HG03159 (cell line): ENCODE measurements around the gene SF3B5.
"Not testable (repeated sequence)": the region's sequence is repeated elsewhere in the genome, so short reads cannot be mapped to it uniquely, and the experiment has no call there.

ENCODE experiments used
- ATAC-seq: cut with Tn5 transposase; IDR thresholded peaks from one replicate; pipeline ENCODE4 v1.9.1; 2021; ENCODE audit warnings: mild to moderate bottlenecking, moderate library complexity; ENCODE audit not compliant: unreplicated experiment

SF3B5 gene

DNA sequence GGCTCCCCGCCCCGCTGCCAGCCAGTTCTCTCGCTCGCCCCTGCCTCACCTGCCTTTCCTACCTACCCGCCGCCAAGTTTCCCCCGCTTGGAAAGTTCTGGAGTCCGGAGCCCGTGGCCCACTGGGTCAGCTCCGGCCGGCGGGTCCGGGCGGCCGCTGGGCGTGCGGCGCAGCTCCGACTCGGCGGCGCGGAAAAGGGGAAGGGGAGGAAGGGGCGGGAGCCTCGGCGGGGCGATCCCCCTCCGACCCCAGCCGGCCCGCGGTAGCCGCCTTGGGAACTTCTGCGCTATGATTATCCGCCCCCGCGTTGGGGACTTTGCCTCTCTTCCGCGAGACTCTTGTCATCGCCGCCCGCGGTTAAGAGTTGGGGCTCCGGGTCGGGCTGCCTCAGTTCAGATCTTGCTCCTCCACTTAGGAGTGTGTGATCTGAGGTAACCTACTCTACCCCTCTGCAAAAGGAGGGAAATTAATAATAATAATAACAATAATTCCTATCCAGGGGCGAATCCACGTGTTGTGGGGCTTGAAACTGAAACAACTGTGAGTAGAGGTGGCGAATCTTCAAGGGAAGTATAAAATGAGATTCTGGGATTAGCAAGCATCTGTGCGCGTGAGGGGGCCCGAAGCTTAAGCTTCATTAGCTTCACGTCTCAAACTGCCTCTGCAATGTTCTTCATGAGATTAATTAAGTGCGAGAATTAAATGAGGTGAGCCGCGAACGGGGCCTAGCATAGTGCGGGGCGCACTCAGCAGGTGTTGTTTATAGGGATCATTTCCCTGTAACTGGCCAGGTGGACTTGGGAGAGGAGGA, 30.8 kb downstream of the SF3B5 start:
- peak; percentile 22 for ATAC-seq

DNA sequence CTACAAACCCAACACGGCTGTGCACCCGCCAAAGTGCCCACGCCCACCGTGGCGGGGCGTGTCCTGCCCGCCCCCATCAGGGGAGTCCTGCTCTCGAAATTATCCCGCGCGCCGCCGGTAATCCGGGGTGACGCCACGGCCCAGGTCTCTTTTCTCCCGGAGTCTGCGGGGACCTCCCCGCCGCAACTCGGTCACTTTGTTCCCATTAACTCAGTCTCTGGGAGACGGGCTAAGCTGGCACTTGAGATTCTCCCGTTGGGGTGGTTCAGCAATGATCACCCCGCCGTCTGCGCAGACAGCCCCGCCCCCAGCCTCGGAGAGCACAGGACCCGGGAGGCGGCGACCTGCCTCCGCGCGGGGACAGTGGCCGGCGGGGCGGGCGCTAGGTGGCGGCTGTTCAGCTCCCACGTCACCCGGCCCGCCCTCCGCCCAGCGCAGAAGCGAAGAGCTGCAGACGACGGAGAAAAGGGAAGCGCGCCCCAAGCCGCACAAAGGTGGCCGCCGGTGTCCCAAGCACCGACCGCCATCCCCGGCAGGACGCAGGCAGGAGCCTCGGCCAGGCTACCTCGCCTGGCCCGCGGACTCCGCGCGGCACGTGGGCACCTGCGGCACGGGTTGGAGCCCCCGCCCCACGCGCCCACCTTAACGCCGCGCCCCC, 31.5 kb downstream of the SF3B5 start:
- peak; percentile 82 for ATAC-seq

DNA sequence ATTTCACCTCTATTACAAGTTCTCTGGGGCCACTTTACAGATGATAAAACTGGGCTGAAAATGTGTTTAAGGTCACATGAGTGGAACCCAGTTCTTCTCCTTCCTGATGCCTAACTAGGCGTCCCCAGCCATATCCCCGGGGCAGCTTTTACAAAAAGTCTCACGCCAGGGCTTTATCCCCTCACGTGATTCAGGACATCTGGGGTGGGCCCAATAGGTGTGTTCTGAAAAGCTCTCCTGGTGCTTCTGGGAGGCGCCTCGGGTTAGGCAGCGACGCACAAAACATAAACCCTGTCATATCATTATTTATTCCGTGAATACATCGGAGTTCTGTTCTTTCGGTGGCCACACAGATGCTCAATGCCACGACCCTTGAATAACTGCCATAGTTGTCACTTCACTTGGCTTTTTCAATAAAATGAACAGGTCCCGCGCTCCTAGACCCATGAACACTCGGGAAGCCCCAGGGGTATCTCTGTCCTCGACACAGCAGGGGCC, 32.1 kb downstream of the SF3B5 start:
- ATAC-seq: peak; percentile 4

DNA sequence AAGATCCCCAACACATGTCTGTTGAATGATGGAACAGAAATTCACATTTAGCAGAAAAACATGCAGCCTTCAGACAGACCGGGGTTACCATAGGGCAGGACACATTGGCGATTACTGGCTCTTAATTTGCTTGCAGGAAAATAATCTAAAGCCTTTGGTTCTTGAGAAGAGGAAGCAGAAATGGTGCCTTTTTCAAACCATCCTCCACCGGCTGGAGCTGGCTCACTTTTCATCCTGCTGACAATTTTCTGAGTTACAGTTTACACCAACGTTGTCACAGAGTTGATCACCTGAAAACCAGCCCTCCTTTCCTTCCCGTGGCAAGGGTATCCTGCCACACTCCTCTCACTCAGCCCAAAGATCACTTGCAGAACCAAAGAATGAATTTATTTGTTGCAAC, 32.6 kb downstream of the SF3B5 start:
- ATAC-seq: no peak

DNA sequence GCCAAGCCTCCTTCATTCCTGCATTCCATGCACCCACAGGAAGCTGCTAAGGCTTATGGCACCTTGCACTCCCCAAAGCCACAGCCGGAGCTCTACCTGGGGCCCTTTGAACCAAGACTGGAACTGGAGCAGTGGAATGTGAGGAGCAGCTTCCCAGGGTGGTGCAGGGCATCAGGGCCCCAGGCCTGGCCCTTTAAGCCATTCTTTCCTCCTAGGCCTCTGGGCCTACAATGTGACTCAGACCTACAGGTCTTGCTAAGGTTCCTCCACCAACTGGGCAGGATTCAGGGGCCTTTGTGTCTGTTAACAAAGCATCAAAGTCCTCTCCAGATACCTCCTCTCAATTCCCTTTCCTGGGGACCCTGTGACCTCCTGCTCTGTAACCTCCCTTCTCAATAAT, 36.2 kb downstream of the SF3B5 start:
- no peak for ATAC-seq

DNA sequence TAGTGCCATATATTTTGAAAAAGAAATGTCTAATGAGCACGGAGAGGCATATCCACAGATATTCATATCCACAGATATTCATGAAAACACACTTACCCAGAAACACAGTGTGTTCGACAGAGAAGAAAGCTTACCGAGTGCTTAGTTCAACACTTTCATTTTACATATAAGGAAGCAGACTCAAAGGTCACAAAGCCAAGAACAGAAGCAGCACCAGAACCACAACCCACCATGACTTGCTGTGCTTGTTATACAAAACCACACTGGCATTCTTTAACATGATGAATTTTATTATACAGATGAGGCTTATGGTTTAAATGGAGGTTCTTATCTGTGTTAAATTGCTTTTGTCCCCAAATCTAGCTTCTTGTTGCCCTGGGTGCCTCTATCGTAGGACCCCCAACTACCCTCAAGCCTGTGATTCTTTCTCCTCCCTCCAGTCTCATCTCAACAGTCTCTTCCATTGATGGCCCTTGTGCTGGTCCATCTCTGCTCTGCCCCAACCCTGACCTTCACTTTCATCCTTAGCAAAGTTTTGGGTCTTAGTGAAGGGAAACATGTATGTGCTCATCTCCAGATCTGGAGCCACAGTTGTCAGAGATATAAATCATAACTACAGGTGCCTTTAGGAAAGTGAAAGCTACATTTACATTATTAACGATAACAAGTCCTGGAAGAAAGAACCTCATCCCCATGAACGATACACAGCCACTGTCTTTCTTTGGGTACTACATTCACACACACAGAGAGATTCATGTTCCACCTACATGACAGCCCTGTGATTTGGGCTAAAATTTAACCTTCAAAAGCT, 40.0 kb downstream of the SF3B5 start:
- ATAC-seq: peak; percentile 87

DNA sequence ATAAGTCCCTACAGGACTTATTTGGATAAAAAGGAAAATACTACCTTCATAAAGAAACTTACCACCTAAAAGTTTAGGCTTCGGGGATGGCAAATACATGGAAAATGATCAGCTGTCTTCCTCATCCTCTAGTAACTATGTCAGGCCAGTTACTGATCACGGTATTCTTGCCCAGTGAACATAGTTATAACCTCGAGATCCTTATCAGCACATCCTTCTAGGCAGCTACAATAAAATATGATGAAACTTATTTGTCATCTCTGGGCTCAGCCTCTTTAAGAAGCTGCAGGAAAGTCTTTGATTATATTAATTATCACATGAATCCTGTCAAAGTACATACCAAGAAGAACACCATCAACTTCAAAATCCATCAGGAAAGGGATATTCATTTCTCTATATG, 41.8 kb downstream of the SF3B5 start:
- no peak for ATAC-seq

DNA sequence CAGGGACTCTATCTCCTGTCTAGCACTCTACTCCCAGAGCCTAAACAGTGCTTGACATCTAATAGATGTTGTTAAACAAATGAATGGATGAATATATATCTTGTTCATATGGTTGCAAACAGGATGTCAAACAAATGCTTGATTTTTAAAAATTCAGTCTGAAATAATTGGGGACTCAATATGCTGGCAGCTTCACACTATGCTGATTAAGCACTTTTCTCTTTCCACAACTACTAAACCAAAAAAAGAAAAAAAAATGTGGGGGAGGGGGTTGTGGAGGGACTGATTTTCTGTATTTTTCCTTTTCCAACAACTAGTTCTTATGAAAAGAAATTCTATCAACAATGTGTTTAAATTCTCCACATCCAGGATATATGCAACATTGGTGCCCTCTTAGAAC, 42.9 kb downstream of the SF3B5 start:
- no peak for ATAC-seq

DNA sequence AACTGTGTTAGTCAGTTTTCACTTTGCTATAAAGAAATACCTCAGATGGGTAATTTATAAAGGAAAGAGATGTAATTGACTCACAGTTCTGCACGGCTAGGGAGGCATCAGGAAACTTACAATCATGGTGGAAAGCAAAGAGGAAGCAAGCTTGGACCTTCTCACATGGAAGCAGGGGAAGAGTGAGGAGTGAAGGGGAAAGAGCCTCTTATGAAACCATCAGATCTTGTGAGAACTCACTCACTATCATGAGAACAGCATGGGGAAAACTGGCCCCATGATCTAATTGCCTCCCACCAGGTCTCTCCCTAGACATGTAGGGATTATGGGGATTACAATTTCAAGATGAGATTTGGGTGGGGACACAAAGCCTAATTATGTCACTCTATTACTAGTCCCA, 46.0 kb downstream of the SF3B5 start:
- no peak for ATAC-seq

DNA sequence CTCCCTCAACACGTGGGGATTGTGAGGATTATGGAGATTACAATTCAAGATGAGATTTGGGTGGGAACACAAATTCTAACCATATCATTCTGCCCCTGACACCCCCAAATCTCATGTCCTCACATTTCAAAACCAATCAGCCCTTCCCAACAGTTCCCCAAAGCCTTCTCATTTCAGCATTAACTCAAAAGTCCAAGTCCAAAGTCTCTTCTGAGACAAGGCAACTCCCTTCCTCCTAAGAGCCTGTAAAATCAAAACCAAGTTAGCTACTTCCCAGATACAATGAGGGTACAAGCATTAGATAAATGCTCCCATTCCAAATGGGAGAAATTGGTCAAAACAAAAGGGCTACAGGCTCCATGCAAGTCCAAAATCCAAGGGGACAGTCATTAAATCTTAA, 47.7 kb downstream of the SF3B5 start:
- ATAC-seq: no peak

DNA sequence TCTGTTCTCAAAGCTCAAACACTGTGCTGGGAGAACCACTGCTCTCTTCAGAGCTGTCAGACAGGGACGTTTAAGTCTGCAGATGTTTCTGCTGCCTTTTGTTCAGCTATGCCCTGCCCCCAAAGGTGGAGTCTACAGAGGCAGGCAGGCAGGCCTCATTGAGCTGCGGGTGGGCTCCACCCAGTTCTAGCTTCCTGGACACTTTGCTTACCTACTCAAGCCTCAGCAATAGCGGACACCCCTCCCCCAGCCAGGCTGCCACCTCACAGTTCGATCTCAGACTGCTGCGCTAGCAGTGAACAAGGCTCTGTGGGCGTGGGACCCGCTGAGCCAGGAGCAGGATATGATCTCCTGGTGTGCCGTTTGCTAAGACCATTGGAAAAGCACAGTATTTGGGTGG, 48.7 kb downstream of the SF3B5 start:
- ATAC-seq: not testable (repeated sequence)

DNA sequence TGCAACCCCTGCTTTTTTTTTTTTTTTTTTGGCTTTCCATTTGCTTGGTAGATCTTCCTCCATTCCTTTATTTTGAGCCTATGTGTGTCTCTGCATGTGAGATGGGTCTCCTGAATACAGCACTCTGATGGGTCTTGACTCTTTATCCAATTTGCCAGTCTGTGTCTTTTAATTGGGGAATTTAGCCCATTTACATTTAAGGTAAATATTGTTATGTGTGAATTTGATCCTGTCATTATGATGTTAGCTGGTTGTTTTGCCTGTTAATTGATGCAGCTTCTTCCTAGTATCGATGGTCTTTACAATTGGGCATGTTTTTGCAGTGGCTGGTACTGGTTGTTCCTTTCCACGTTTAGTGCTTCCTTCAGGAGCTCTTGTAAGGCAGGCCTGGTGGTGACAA, 50.4 kb downstream of the SF3B5 start:
- not testable (repeated sequence) for ATAC-seq
